Heart left ventricle (tissue), 16 donors: Measurements from ENCODE around the gene TBC1D5. TPM values are rescaled to one million over a fixed set of nuclear protein-coding genes. Genes with fewer than 3 reads are reported as not detected.

Experiments used
- ATAC-seq, 4 donors: fragments of 200-7000 bp; cut with Tn5 transposase; one replicate each; pipeline ENCODE4 v1.9.1; 2020 to 2022; ENCODE audit warnings: moderate library complexity in 4 of 4, mild to moderate bottlenecking in 3 of 4, moderate number of reproducible peaks in 1 of 4
- DNase-seq, 5 donors: peaks; one replicate each; pipeline ENCODE4 v3.0.0-alpha.2; 2020
- H3K27ac ChIP-seq, 12 donors: fragments of 200-600 bp; sonication (generic) in 4 of 12; one replicate each; pipeline versions ENCODE4 v1.5.0 to v1.8.0; 2016 to 2022; ENCODE audit warnings: mild to moderate bottlenecking in 2 of 12
- H3K27me3 ChIP-seq, 9 donors: fragments of 200-600 bp; sonication (generic) in 2 of 9; one replicate each; pipeline versions ENCODE4 v1.5.1 to v1.8.0; 2016 to 2022; ENCODE audit warnings: mild to moderate bottlenecking in 3 of 9
- H3K36me3 ChIP-seq, 9 donors: fragments of 200-600 bp; sonication (generic) in 2 of 9; one replicate each; pipeline versions ENCODE4 v1.5.0 to v1.8.0; 2018 to 2022; ENCODE audit warnings: mild to moderate bottlenecking in 2 of 9
- H3K4me1 ChIP-seq, 12 donors: fragments of 200-600 bp; sonication (generic) in 4 of 12; one replicate each; pipeline versions ENCODE4 v1.5.0 to v1.8.0; 2016 to 2022; ENCODE audit warnings: mild to moderate bottlenecking in 3 of 12
- H3K4me3 ChIP-seq, 12 donors: fragments of 200-600 bp; sonication (generic) in 4 of 12; one replicate each; pipeline versions ENCODE4 v1.5.0 to v1.8.0; 2017 to 2022; ENCODE audit warnings: mild to moderate bottlenecking in 9 of 12, moderate library complexity in 4 of 12
- H3K9me3 ChIP-seq, 12 donors: fragments of 200-600 bp; sonication (generic) in 4 of 12; one replicate each; pipeline versions ENCODE4 v1.5.0 to v1.8.0; 2016 to 2022; ENCODE audit warnings: mild to moderate bottlenecking in 1 of 12
- POLR2A ChIP-seq, 2 donors: fragments of 450-650 bp; IDR thresholded peaks; one replicate each; pipeline ENCODE4 v1.6.1; 2017; ENCODE audit warnings: antibody characterized with exemption in 2 of 2, mild to moderate bottlenecking in 2 of 2, moderate library complexity in 2 of 2
- WGBS, 4 donors: extraction: QIAGEN DNeasy Blood & Tissue Kit in 2 of 4; methylation state at CpG; one replicate each; pipeline versions ENCODE4 v1.1.5 to v1.1.7; 2013 to 2018; 5-methylcytosine and 5-hydroxymethylcytosine counted together
- intact Hi-C, 10 donors: fragments of 100-400 bp; cut with DNase I; formaldehyde crosslinking; loops; one replicate each; pipeline versions ENCODE4 v1.11.1 to v1.14.2; 2022
- polyA plus RNA-seq, 2 donors: library from polyadenylated mRNA; stranded (reverse); fragments of 200-250 nt; gene quantifications; one replicate each; pipeline ENCODE4 v1.2.3, GENCODE V29; 2013
- total RNA-seq, 9 donors: library from RNA; depleted of rRNA in 2 of 9; stranded (reverse); fragments of >200 nt in 2 of 9; fragmentation: NEBNext Ultra II Directional in 3 of 9; extraction: Animal tissue kit (Norgen Biotek cat#: 25700) in 3 of 9; gene quantifications; one replicate each; pipeline versions ENCODE4 v1.1.0 to v1.2.4, GENCODE V29; 2016 to 2023
- TF ChIP-seq, protein P1 (sequence below), 12 donors: fragments of 200-600 bp; sonication (generic) in 4 of 12; IDR thresholded peaks; one replicate each; pipeline versions ENCODE4 v1.5.0 to v1.8.0; 2018 to 2022; ENCODE audit warnings: antibody characterized with exemption in 12 of 12, mild to moderate bottlenecking in 5 of 12
- donor health status: ischemic (EF 13 %, LVEDD 7.1; RV severe dilation, severe dysfunction).
- donor health status: healthy with polysubstance abuse.
- donor health status: DM: no; HTN: yes; CAD: no.
- donor health status: DM: no; HTN: no; CAD: no.
- donor health status: ischemic (EF 25% LVEDD 6.9; RV normal size, moderate dysfunction).
- donor health status: ischemic (EF 25% LVEDD 5.7; RV mildly dilated, moderate dysfunction).
- donor health status: healthy.
- donor health status: DM: yes; HTN: yes; CAD: no.
- donor health status: ischemic (EF 35%, LVEDD 5.7; RV mildly dilated, moderate dysfunction).
- donor health status: nonischemic (EF 11% LVEDD 7.7; RV severe dilation, severe dysfunction).
- donor health status: DM: yes; HTN: yes; CAD: no.
- donor health status: PGD.
- donor health status: ischemic (EF 29% LVEDD 5.4; RV normal size, mild dysfunction).
- donor health status: nonischemic (EF 23%, LVEDD 6.1; RV moderate dilation, normal function).

TBC1D5 gene
- total and polyA plus RNA-seq, 11 donors: 5.8 to 48.3 (median 31.1) TPM

DNA sequence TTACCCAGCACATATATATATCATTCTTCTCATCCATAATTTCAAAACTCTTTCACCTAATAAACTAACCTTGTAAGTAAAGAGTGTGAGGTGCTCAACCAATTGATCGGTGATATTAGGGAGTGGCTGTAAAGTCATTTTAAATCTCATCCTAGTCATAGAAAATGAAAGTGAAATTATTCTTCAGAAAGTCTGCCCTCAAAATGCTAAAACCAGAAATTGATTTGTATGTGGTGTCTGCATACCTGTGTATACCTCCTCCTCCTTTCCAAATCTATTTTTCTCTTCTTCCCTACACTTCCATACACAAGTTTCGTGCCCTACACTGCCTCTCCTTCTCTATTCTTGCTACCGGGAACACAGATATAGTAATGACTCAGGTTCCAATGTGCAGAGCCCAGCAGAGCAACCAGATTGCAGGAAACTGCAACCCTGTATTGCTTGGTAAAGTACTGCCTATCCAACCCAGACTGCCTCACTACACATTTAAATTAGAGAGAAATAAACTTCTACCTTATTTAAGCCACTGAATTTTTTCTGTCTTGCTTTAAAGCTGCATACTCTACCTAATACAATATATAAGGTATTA is 7.4 kb upstream of the TBC1D5 start:
- Histone ChIP-seq H3K27ac (no peak overlapping the region), H3K4me3 (peak overlapping the region in 2 of 12 donors; percentile 24 to 30), H3K9me3 (no peaks in the 10 kb centered on the region), H3K36me3 (no peaks in the 10 kb centered on the region), H3K4me1 (peaks cover 0 to 19% (median 0%) of the 10 kb centered on the region in 12 donors), H3K27me3 (no peaks in the 10 kb centered on the region)
- TF ChIP-seq, protein P1, sequence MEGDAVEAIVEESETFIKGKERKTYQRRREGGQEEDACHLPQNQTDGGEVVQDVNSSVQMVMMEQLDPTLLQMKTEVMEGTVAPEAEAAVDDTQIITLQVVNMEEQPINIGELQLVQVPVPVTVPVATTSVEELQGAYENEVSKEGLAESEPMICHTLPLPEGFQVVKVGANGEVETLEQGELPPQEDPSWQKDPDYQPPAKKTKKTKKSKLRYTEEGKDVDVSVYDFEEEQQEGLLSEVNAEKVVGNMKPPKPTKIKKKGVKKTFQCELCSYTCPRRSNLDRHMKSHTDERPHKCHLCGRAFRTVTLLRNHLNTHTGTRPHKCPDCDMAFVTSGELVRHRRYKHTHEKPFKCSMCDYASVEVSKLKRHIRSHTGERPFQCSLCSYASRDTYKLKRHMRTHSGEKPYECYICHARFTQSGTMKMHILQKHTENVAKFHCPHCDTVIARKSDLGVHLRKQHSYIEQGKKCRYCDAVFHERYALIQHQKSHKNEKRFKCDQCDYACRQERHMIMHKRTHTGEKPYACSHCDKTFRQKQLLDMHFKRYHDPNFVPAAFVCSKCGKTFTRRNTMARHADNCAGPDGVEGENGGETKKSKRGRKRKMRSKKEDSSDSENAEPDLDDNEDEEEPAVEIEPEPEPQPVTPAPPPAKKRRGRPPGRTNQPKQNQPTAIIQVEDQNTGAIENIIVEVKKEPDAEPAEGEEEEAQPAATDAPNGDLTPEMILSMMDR (IDR thresholded peaks at IDR 0.05): no peak
- TF ChIP-seq POLR2A (IDR thresholded peaks at IDR 0.05): no peak
- ATAC-seq (peak in 1 of 4 donors; percentile 41), DNase-seq (no peak)
- WGBS, 4 donors: 69 to 79% (median 76%) methylated on average over 3 of the region's 3 CpGs
- intact Hi-C loops: loop anchor here in 3 of 10 donors (10.0 kb wide), 1 partner anchor 105 kb away; no protein-coding TSS in a partner anchor

DNA sequence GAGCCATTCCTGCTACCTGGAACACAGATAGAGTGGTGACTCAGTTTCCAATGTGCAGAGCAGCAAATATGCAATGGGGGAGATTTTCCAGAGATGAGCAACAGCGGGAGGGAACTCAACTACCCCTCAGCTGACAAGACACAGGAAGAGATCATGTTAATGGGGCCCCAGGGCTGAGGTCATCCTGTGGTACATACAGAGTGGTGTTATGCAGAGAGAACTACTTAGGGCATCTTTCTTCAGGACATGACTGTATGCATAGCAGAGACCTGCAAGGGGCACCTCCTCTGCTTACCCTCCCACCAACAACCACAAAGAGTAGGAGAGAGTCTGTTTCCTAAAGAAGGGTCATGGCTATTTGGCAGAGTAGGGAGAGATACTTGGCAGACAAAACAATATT is 6.8 kb upstream of the TBC1D5 start:
- no peak for ATAC-seq
- Histone ChIP-seq H3K4me1 (peaks cover 0 to 19% (median 0%) of the 10 kb centered on the region in 12 donors), H3K36me3 (no peaks in the 10 kb centered on the region), H3K27me3 (no peaks in the 10 kb centered on the region), H3K4me3 (peak overlapping the region in 1 of 12 donors; percentile 24), H3K9me3 (no peaks in the 10 kb centered on the region), H3K27ac (no peak overlapping the region)
- intact Hi-C loops: loop anchor here in 3 of 10 donors (10.0 kb wide), 1 partner anchor 104 kb away; no protein-coding TSS in a partner anchor
- 93 to 96% (median 95%) methylated on average over 1 of the region's 1 CpG for WGBS, 4 donors
- DNase-seq: no peak
- TF ChIP-seq, protein P1 (IDR thresholded peaks at IDR 0.05): no peak
- TF ChIP-seq POLR2A (IDR thresholded peaks at IDR 0.05): no peak

DNA sequence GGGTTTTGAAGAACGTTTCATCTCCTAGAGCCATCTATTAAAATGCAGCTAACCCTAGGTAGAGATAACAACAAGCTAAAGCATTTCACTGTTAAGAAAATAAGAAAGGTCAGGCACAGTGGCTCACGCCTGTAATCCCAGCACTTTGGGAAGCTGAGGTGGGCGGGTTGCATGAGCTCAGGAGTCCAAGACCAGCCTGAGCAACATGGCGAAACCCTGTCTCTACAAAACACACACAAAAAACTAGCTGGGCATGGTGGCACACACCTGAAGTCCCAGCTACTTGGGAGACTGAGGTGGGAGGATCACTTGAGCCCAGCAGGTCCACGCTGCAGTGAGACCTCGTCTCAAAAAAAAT is 5.4 kb upstream of the TBC1D5 start:
- intact Hi-C loops: loop anchor here in 3 of 10 donors (10.0 kb wide), 1 partner anchor 103 kb away; no protein-coding TSS in a partner anchor
- no peak for TF ChIP-seq POLR2A (IDR thresholded peaks at IDR 0.05)
- TF ChIP-seq, protein P1 (IDR thresholded peaks at IDR 0.05): no peak
- H3K4me3 ChIP-seq: no peak overlapping the region
- 86 to 89% (median 87%) methylated on average over 6 of the region's 6 CpGs for whole genome bisulfite sequencing, 4 donors
- H3K36me3 ChIP-seq: no peaks in the 10 kb centered on the region
- H3K27ac ChIP-seq: no peak overlapping the region
- DNase-seq (no peak), ATAC-seq (no peak)
- H3K27me3 ChIP-seq: no peaks in the 10 kb centered on the region
- H3K9me3 ChIP-seq: no peaks in the 10 kb centered on the region
- peaks cover 0 to 28% (median 5%) of the 10 kb centered on the region in 12 donors for H3K4me1 ChIP-seq

DNA sequence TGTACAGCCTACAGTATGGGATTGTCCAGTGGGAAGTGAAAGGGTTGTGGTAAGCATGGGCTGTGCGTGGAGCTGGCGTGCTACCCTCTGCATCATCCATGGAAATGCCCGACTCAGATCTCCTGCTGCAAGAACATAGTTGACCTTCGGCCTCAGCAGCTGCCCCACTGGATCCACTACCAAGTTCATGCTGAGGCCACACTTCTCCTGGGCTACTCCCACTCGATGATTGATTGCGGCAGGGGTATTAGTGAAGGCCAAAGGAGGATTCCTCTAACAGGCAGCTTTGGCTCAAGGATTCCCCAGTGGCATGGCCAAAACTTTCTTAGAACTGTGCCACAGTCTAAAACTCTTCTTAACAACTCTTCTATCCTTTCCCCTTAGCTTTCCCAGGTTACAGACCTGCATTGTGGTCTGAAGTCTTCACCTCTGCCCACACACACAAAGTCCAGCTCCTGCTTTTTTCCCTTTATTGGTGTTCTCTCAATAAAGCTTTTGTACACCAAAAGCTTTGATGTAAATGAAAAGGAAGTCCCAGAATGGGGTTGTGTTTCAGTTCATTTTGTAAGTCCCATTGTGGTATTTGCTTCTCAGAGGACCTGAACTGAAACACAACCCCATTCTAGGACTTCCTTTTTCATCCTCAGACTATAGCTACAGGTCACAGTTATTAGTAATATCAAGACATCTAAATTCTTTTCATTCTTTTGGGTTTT is 4.9 kb upstream of the TBC1D5 start:
- 86 to 97% (median 89%) methylated on average over 4 to 6 of the region's 6 CpGs for WGBS, 4 donors
- no peak for ATAC-seq
- Histone ChIP-seq H3K9me3 (no peaks in the 10 kb centered on the region), H3K4me1 (peaks cover 0 to 28% (median 5%) of the 10 kb centered on the region in 12 donors), H3K4me3 (no peak overlapping the region), H3K27me3 (no peaks in the 10 kb centered on the region), H3K27ac (peak overlapping the region in 1 of 12 donors; percentile 23), H3K36me3 (no peaks in the 10 kb centered on the region)
- intact Hi-C loops: loop anchor here in 3 of 10 donors (10.0 kb wide), 1 partner anchor 103 kb away; no protein-coding TSS in a partner anchor
- no peak for TF ChIP-seq POLR2A (IDR thresholded peaks at IDR 0.05)
- TF ChIP-seq, protein P1 (IDR thresholded peaks at IDR 0.05): no peak
- no peak for DNase-seq
